ENCODE measurements around the gene LEMD3.

GRCh38 chr12:65184176-65184857 is 14.9 kb downstream of the LEMD3 start:
- TF ChIP-seq, protein P1, sequence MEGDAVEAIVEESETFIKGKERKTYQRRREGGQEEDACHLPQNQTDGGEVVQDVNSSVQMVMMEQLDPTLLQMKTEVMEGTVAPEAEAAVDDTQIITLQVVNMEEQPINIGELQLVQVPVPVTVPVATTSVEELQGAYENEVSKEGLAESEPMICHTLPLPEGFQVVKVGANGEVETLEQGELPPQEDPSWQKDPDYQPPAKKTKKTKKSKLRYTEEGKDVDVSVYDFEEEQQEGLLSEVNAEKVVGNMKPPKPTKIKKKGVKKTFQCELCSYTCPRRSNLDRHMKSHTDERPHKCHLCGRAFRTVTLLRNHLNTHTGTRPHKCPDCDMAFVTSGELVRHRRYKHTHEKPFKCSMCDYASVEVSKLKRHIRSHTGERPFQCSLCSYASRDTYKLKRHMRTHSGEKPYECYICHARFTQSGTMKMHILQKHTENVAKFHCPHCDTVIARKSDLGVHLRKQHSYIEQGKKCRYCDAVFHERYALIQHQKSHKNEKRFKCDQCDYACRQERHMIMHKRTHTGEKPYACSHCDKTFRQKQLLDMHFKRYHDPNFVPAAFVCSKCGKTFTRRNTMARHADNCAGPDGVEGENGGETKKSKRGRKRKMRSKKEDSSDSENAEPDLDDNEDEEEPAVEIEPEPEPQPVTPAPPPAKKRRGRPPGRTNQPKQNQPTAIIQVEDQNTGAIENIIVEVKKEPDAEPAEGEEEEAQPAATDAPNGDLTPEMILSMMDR (IDR thresholded peaks at IDR 0.05), result no peak
- TF ChIP-seq POLR2A (IDR thresholded peaks at IDR 0.05), result no peak
